ENCODE results near the gene PVALB. TPM values are rescaled to one million over a fixed set of nuclear protein-coding genes. Genes with fewer than 3 reads are reported as not detected.
"Not testable (repeated sequence)": the region's sequence is repeated elsewhere in the genome, so short reads cannot be mapped to it uniquely, and the experiment has no call there.

Gene PVALB
- polyA plus RNA-seq, 1 of the 3 experiments (the other 2 are of a cell fraction): not detected

GRCh38 chr22:36755316-36755715 lies 61.5 kb downstream of the PVALB start:
- Histone ChIP-seq H4K20me1 (ENCODE audit: insufficient read depth) (no peaks in the 10 kb centered on the region), H3K4me3 (ENCODE audit: low read depth in 2 of 2, low read length in 1 of 2) (no peak overlapping the region), H3K36me3 (replicated peaks in 1 of 2; ENCODE audit: control insufficient read depth in 1 of 2, insufficient read depth in 2 of 2, low read length in 1 of 2) (no peaks in the 10 kb centered on the region), H3K4me1 (ENCODE audit: control insufficient read depth in 1 of 2, insufficient read depth in 2 of 2, low read depth in 1 of 2, low read length in 1 of 2) (peaks cover 0 to 5% of the 10 kb centered on the region in 2 experiments; a peak in 1 of 4 replicates), H3K9me3 (no peaks in the 10 kb centered on the region), H2AFZ (ENCODE audit: low read depth) (no peak overlapping the region), H3F3A (replicated peaks; ENCODE audit: insufficient read depth) (no peaks in the 10 kb centered on the region), H3K9me2 (no peaks in the 10 kb centered on the region), H3K9ac (no peak overlapping the region), H3K27me3 (ENCODE audit: insufficient read depth) (no peaks in the 10 kb centered on the region), H3K27ac (ENCODE audit: low read depth in 2 of 2, low read length in 1 of 2) (no peak overlapping the region), H3K4me2 (no peak overlapping the region), H3K79me2 (ENCODE audit: insufficient read depth) (no peaks in the 10 kb centered on the region)
- WGBS (ENCODE audit: low lambda C conversion rate): 61% methylated on average over 6 of the region's 6 CpGs
- no peak for DNase-seq
- ChIA-PET POLR2A (interaction anchor here (1.3 kb wide), 1 partner anchor 11 kb away, joined by 3 read pairs; no protein-coding TSS in a partner anchor), CTCF (interaction anchor here (0.8 to 4.0 kb wide), 4 partner anchors 11 to 223 kb away, joined by 3 to 52 read pairs (median 10); no protein-coding TSS in a partner anchor)
- TF ChIP-seq FOSL2 (IDR thresholded peaks at IDR 0.05; ENCODE audit: borderline replicate concordance, low read depth): no peak
- TF ChIP-seq EZH2phosphoT487 (IDR thresholded peaks at IDR 0.05; ENCODE audit: borderline replicate concordance, low read depth): no peak
- TF ChIP-seq FOXM1 (IDR thresholded peaks at IDR 0.05; ENCODE audit: low read depth): no peak
- no peak for TF ChIP-seq USF1 (IDR thresholded peaks at IDR 0.05; ENCODE audit: borderline replicate concordance, low read depth)
- no peak for TF ChIP-seq NRF1 (IDR thresholded peaks at IDR 0.05; ENCODE audit: low read depth, low read length)
- no peak for TF ChIP-seq RXRA (IDR thresholded peaks at IDR 0.05; ENCODE audit: borderline replicate concordance, low read depth)

- H4K20me1 ChIP-seq (ENCODE audit: insufficient read depth); H3K79me2 ChIP-seq (ENCODE audit: insufficient read depth); H3K36me3 ChIP-seq (replicated peaks in 1 of 2; ENCODE audit: control insufficient read depth in 1 of 2, insufficient read depth in 2 of 2, low read length in 1 of 2); H3K9ac ChIP-seq; DNase-seq; H3F3A ChIP-seq (replicated peaks; ENCODE audit: insufficient read depth); H3K27ac ChIP-seq (ENCODE audit: low read depth in 2 of 2, low read length in 1 of 2); H3K4me3 ChIP-seq (ENCODE audit: low read depth in 2 of 2, low read length in 1 of 2); H3K9me2 ChIP-seq; H3K9me3 ChIP-seq; H2AFZ ChIP-seq (ENCODE audit: low read depth); H3K4me1 ChIP-seq (ENCODE audit: control insufficient read depth in 1 of 2, insufficient read depth in 2 of 2, low read depth in 1 of 2, low read length in 1 of 2); H3K4me2 ChIP-seq; POLR2A ChIA-PET; H3K27me3 ChIP-seq (ENCODE audit: insufficient read depth): not testable (repeated sequence)
- CTCF ChIA-PET: interaction anchor here (0.8 to 4.0 kb wide), 3 partner anchors 11 to 102 kb away, joined by 3 to 52 read pairs (median 6); no protein-coding TSS in a partner anchor
- 61% methylated on average over 6 of the region's 9 CpGs for WGBS (ENCODE audit: low lambda C conversion rate)
Measured at GRCh38 chr22:36754881-36755280, 62.0 kb downstream of the PVALB start.

- Histone ChIP-seq H3K9me2 (no peaks in the 10 kb centered on the region), H3K9me3 (no peaks in the 10 kb centered on the region), H3K79me2 (ENCODE audit: insufficient read depth) (no peaks in the 10 kb centered on the region), H3K9ac (no peak overlapping the region), H2AFZ (ENCODE audit: low read depth) (no peak overlapping the region), H3K36me3 (replicated peaks in 1 of 2; ENCODE audit: control insufficient read depth in 1 of 2, insufficient read depth in 2 of 2, low read length in 1 of 2) (no peaks in the 10 kb centered on the region), H3K27ac (ENCODE audit: low read depth in 2 of 2, low read length in 1 of 2) (no peak overlapping the region), H3K4me3 (ENCODE audit: low read depth in 2 of 2, low read length in 1 of 2) (no peak overlapping the region), H4K20me1 (ENCODE audit: insufficient read depth) (no peaks in the 10 kb centered on the region), H3K27me3 (ENCODE audit: insufficient read depth) (no peaks in the 10 kb centered on the region), H3K4me2 (no peak overlapping the region), H3K4me1 (ENCODE audit: control insufficient read depth in 1 of 2, insufficient read depth in 2 of 2, low read depth in 1 of 2, low read length in 1 of 2) (peaks cover 0 to 5% of the 10 kb centered on the region in 2 experiments; a peak in 1 of 4 replicates), H3F3A (replicated peaks; ENCODE audit: insufficient read depth) (no peaks in the 10 kb centered on the region)
- TF ChIP-seq JUND (IDR thresholded peaks at IDR 0.05) (no peak), PBX3 (IDR thresholded peaks at IDR 0.05) (no peak), CTCF (IDR thresholded peaks at IDR 0.05) (no peak), GATA2 (CRISPR knock-in tag; IDR thresholded peaks at IDR 0.05) (no peak), NRF1 (IDR thresholded peaks at IDR 0.05; ENCODE audit: low read depth, low read length) (no peak), SIN3A (IDR thresholded peaks at IDR 0.05; ENCODE audit: borderline replicate concordance, low read depth, low read length) (no peak), NFIC (IDR thresholded peaks at IDR 0.05; ENCODE audit: borderline replicate concordance) (no peak), RCOR1 (IDR thresholded peaks at IDR 0.05; ENCODE audit: low read length) (no peak), TAF1 (IDR thresholded peaks at IDR 0.05; ENCODE audit: borderline replicate concordance, low read depth, low read length) (no peak)
- CTCF ChIA-PET: interaction anchor here (0.9 to 2.5 kb wide), 3 partner anchors 76 to 207 kb away, joined by 3 to 8 read pairs (median 3); no protein-coding TSS in a partner anchor
- POLR2A ChIA-PET: no interaction called here
- 63% methylated on average over 8 of the region's 12 CpGs for WGBS (ENCODE audit: low lambda C conversion rate)
- DNase-seq: no peak
Measured at GRCh38 chr22:36753916-36754315, 62.9 kb downstream of the PVALB start.

Data from SK-N-SH (cell line).